ENCODE data around the gene EPSTI1.

EPSTI1 gene

GRCh38 chr13:42957881-42958280, 34.2 kb downstream of the EPSTI1 start:
- no peak overlapping the region for H3K4me3 ChIP-seq (ENCODE audit: severe bottlenecking)
- H3K27ac ChIP-seq (ENCODE audit: poor library complexity, severe bottlenecking), result no peak overlapping the region
- ATAC-seq (ENCODE audit: low read depth), result no peak
- TF ChIP-seq, protein P1, sequence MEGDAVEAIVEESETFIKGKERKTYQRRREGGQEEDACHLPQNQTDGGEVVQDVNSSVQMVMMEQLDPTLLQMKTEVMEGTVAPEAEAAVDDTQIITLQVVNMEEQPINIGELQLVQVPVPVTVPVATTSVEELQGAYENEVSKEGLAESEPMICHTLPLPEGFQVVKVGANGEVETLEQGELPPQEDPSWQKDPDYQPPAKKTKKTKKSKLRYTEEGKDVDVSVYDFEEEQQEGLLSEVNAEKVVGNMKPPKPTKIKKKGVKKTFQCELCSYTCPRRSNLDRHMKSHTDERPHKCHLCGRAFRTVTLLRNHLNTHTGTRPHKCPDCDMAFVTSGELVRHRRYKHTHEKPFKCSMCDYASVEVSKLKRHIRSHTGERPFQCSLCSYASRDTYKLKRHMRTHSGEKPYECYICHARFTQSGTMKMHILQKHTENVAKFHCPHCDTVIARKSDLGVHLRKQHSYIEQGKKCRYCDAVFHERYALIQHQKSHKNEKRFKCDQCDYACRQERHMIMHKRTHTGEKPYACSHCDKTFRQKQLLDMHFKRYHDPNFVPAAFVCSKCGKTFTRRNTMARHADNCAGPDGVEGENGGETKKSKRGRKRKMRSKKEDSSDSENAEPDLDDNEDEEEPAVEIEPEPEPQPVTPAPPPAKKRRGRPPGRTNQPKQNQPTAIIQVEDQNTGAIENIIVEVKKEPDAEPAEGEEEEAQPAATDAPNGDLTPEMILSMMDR (IDR thresholded peaks at IDR 0.05; ENCODE audit: poor library complexity, severe bottlenecking), result no peak
- no peaks in the 10 kb centered on the region for H3K9me3 ChIP-seq (ENCODE audit: severe bottlenecking)
- H3K36me3 ChIP-seq (ENCODE audit: low read depth), result peaks cover 4% of the 10 kb centered on the region; the same call in 1 of the 2 replicates
- DNase-seq (ENCODE audit: low spot score), result no peak
- no peaks in the 10 kb centered on the region for H3K4me1 ChIP-seq (ENCODE audit: insufficient read depth, poor library complexity, severe bottlenecking)
- H3K27me3 ChIP-seq (ENCODE audit: insufficient read depth, poor library complexity, severe bottlenecking), result no peaks in the 10 kb centered on the region

- TF ChIP-seq, protein P1 (IDR thresholded peaks at IDR 0.05; ENCODE audit: poor library complexity, severe bottlenecking), result no peak
These were observed 41.9 kb downstream of the EPSTI1 start for GRCh38 chr13:42950181-42950580.

GRCh38 chr13:42947925-42948324, 44.1 kb downstream of the EPSTI1 start:
- Histone ChIP-seq H3K4me1 (ENCODE audit: insufficient read depth, poor library complexity, severe bottlenecking) (no peaks in the 10 kb centered on the region), H3K4me3 (ENCODE audit: severe bottlenecking) (no peak overlapping the region), H3K9me3 (ENCODE audit: severe bottlenecking) (no peaks in the 10 kb centered on the region), H3K27ac (ENCODE audit: poor library complexity, severe bottlenecking) (no peak overlapping the region), H3K36me3 (ENCODE audit: low read depth) (no peaks in the 10 kb centered on the region), H3K27me3 (ENCODE audit: insufficient read depth, poor library complexity, severe bottlenecking) (no peaks in the 10 kb centered on the region)
- no peak for ATAC-seq (ENCODE audit: low read depth)
- TF ChIP-seq, protein P1 (IDR thresholded peaks at IDR 0.05; ENCODE audit: poor library complexity, severe bottlenecking), result no peak
- no peak for DNase-seq (ENCODE audit: low spot score)

More at GRCh38 chr13:42950181-42950580, 41.9 kb downstream of the EPSTI1 start:
- H3K36me3 ChIP-seq (ENCODE audit: low read depth), result 0 out of 2 replicates have a peak, but pooled peaks cover 4% of the 10 kb centered on the region
- H3K4me3 ChIP-seq (ENCODE audit: severe bottlenecking), result no peak overlapping the region
- no peak for ATAC-seq (ENCODE audit: low read depth)
- H3K4me1 ChIP-seq (ENCODE audit: insufficient read depth, poor library complexity, severe bottlenecking), result no peaks in the 10 kb centered on the region
- no peaks in the 10 kb centered on the region for H3K9me3 ChIP-seq (ENCODE audit: severe bottlenecking)
- no peak for DNase-seq (ENCODE audit: low spot score)
- H3K27ac ChIP-seq (ENCODE audit: poor library complexity, severe bottlenecking), result no peak overlapping the region
- H3K27me3 ChIP-seq (ENCODE audit: insufficient read depth, poor library complexity, severe bottlenecking), result no peaks in the 10 kb centered on the region

DNA sequence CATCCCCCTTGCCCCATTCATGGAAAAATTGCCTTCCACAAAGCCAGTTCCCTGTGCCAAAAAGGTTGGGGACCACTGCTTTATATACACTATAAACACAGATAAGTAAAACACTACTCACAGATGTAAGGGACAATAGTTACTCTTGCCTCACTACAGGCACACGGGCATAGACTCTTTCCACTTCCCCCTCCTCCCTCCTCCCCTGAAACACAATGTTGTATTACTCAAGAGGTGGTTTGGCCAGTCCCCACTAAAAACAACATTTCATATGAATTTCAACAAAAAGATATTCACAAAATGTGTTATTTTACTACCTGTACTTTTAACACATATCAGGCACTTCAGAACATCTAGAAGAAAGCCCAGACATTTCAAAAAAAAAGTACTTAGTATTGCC, 45.1 kb downstream of the EPSTI1 start:
- TF ChIP-seq, protein P1 (IDR thresholded peaks at IDR 0.05; ENCODE audit: poor library complexity, severe bottlenecking), result no peak
- DNase-seq (ENCODE audit: low spot score), result no peak
- no peaks in the 10 kb centered on the region for H3K4me1 ChIP-seq (ENCODE audit: insufficient read depth, poor library complexity, severe bottlenecking)
- no peaks in the 10 kb centered on the region for H3K27me3 ChIP-seq (ENCODE audit: insufficient read depth, poor library complexity, severe bottlenecking)
- H3K36me3 ChIP-seq (ENCODE audit: low read depth), result no peaks in the 10 kb centered on the region
- no peak overlapping the region for H3K4me3 ChIP-seq (ENCODE audit: severe bottlenecking)
- H3K27ac ChIP-seq (ENCODE audit: poor library complexity, severe bottlenecking), result no peak overlapping the region
- no peak for ATAC-seq (ENCODE audit: low read depth)
- no peaks in the 10 kb centered on the region for H3K9me3 ChIP-seq (ENCODE audit: severe bottlenecking)

GRCh38 chr13:42929886-42930535, 62.0 kb downstream of the EPSTI1 start:
- no peaks in the 10 kb centered on the region for H3K27me3 ChIP-seq (ENCODE audit: insufficient read depth, poor library complexity, severe bottlenecking)
- no peak overlapping the region for H3K27ac ChIP-seq (ENCODE audit: poor library complexity, severe bottlenecking)
- TF ChIP-seq, protein P1 (IDR thresholded peaks at IDR 0.05; ENCODE audit: poor library complexity, severe bottlenecking), result no peak
- H3K36me3 ChIP-seq (ENCODE audit: low read depth), result no peaks in the 10 kb centered on the region
- H3K9me3 ChIP-seq (ENCODE audit: severe bottlenecking), result no peaks in the 10 kb centered on the region
- ATAC-seq (ENCODE audit: low read depth) (no peak), DNase-seq (ENCODE audit: low spot score) (no peak)
- no peak overlapping the region for H3K4me3 ChIP-seq (ENCODE audit: severe bottlenecking)
- no peaks in the 10 kb centered on the region for H3K4me1 ChIP-seq (ENCODE audit: insufficient read depth, poor library complexity, severe bottlenecking)
